MCF 10A (cell line): ENCODE data around the gene ZNF362. TPM values are rescaled to one million over a fixed set of nuclear protein-coding genes. Genes with fewer than 3 reads are reported as not detected.

ENCODE experiments used
- BruUV-seq: library from RNA; stranded (reverse); fragments of 400-500 nt; replicated peaks from 2 replicates; lab custom pipeline; 2021; lab: Mats Ljungman, UMichigan
- CTCF ChIA-PET: fragments of 300-600 bp; sonication (Branson Sonifier 250); formaldehyde crosslinking; extraction: SDS; loops from one replicate; lab custom pipeline; 2021; ENCODE audit warnings: antibody characterized with exemption, inconsistent platforms; lab: Yijun Ruan, JAX
- POLR2A ChIA-PET: fragments of 300-600, 350-650 bp; sonication (Branson Sonifier 250); formaldehyde crosslinking; extraction: SDS; loops from one replicate; lab custom pipeline; 2020; ENCODE audit warnings: antibody characterized with exemption, inconsistent platforms; lab: Yijun Ruan, JAX
- DNase-seq: peaks from one replicate; pipeline ENCODE4 v3.0.0-alpha.2; 2018; ENCODE audit not compliant: unreplicated experiment
- H3K27ac Mint-ChIP-seq: one replicate; pipeline ENCODE4 v1.8.0; 2022; ENCODE audit warnings: mild to moderate bottlenecking, low read depth, mixed read lengths; ENCODE audit not compliant: unreplicated experiment
- H3K27me3 Mint-ChIP-seq: one replicate; pipeline ENCODE4 v1.8.0; 2022; ENCODE audit warnings: mixed read lengths; ENCODE audit not compliant: insufficient read depth, unreplicated experiment
- H3K36me3 Mint-ChIP-seq: one replicate; pipeline ENCODE4 v1.8.0; 2022; ENCODE audit warnings: mild to moderate bottlenecking, moderate library complexity, mixed read lengths; ENCODE audit not compliant: insufficient read depth, unreplicated experiment
- H3K4me1 Mint-ChIP-seq: one replicate; pipeline ENCODE4 v1.8.0; 2022; ENCODE audit warnings: mixed read lengths; ENCODE audit not compliant: insufficient read depth, unreplicated experiment
- H3K4me3 Mint-ChIP-seq: one replicate; pipeline ENCODE4 v1.8.0; 2022; ENCODE audit warnings: mild to moderate bottlenecking, moderate library complexity, mixed read lengths; ENCODE audit not compliant: unreplicated experiment
- H3K9me3 Mint-ChIP-seq: one replicate; pipeline ENCODE4 v1.8.0; 2022; ENCODE audit warnings: mixed read lengths; ENCODE audit not compliant: unreplicated experiment
- intact Hi-C: fragments of 100-400 bp; cut with micrococcal nuclease; formaldehyde crosslinking; loops from 2 replicates; pipeline ENCODE4 v1.14.1; 2022
- total RNA-seq: library from RNA; stranded (reverse); gene quantifications from 2 replicates; pipeline ENCODE4 v1.2.3, GENCODE V29; 2022
- TF ChIP-seq, protein P1 (sequence below): fragments of 200-600 bp; IDR thresholded peaks from one replicate; pipeline ENCODE4 v1.8.0; 2022; ENCODE audit warnings: antibody characterized with exemption, mild to moderate bottlenecking; ENCODE audit not compliant: unreplicated experiment

Gene ZNF362
- total RNA-seq, 1 experiment from 2014 or later = 15.8 TPM

DNA sequence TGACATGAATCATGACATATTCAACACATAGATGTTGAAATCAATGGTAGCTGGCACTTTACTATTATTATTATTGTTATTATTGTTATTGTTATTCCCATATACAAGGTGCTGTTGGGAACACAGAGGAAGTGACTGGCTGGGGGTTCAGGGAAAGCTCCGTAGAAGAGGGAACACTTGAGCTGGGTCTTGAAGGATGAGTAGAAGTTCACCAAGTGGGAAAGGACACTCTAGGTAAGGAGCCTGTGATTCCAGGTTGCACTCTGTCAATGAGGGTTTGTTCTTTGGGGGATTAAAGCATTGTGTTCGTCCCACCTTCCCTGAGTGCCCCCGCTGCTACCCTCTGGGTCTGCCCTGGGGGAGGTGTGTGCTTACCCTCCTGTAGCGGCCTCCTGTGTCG lies 14.1 kb downstream of the ZNF362 start:
- TF ChIP-seq, protein P1, sequence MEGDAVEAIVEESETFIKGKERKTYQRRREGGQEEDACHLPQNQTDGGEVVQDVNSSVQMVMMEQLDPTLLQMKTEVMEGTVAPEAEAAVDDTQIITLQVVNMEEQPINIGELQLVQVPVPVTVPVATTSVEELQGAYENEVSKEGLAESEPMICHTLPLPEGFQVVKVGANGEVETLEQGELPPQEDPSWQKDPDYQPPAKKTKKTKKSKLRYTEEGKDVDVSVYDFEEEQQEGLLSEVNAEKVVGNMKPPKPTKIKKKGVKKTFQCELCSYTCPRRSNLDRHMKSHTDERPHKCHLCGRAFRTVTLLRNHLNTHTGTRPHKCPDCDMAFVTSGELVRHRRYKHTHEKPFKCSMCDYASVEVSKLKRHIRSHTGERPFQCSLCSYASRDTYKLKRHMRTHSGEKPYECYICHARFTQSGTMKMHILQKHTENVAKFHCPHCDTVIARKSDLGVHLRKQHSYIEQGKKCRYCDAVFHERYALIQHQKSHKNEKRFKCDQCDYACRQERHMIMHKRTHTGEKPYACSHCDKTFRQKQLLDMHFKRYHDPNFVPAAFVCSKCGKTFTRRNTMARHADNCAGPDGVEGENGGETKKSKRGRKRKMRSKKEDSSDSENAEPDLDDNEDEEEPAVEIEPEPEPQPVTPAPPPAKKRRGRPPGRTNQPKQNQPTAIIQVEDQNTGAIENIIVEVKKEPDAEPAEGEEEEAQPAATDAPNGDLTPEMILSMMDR = no peak
- intact Hi-C loops = no loop called here

DNA sequence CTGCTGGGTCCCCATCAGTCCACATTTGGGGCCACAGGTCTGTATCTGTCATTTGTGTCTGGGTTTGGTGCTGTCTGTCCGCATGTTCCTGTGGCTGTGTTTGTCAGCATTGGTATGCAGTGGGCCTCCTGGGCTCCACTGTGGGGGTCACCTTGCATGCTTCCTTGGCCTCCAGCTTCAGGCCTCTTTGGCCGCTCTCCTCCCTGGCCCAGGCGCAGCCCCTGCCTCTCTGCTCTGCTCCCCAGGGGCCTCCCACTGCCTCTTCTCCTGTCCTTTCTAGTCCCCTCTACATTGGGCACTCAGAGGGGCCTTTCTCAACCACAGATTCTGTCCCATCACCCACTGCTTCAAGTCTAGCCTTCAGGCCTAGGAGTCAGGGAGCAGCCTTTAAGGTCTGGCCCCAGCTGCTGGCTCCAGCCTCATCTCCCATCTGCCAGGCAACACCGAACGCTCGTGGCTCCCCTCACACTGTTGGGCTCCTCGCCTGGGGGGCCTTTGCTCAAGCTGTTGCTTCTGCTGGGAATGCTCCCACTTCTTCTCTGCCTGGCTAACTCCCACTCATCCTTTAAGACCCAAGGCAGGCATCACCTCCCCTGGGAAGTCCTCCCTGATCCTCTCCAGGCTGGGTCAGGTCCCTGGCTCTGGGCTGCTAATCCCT lies 14.6 kb downstream of the ZNF362 start:
- H3K36me3 Mint-ChIP-seq = no peaks in the 10 kb centered on the region
- no TSS peak for BruUV-seq
- no peaks in the 10 kb centered on the region for H3K9me3 Mint-ChIP-seq
- H3K27me3 Mint-ChIP-seq = no peaks in the 10 kb centered on the region
- intact Hi-C loops = no loop called here
- no peak for DNase-seq
- TF ChIP-seq, protein P1 = no peak
- H3K4me1 Mint-ChIP-seq = peaks cover 7% of the 10 kb centered on the region
- no peak overlapping the region for H3K27ac Mint-ChIP-seq
- H3K4me3 Mint-ChIP-seq = no peak overlapping the region
- CTCF ChIA-PET = interaction anchor here (0.5 to 0.9 kb wide), 3 partner anchors 24 to 362 kb away, joined by 3 to 5 read pairs (median 4); no protein-coding TSS in a partner anchor
- POLR2A ChIA-PET = interaction anchor here (1.0 kb wide), 1 partner anchor 11 kb away, joined by 3 read pairs; no protein-coding TSS in a partner anchor

More for the DNA sequence above, 14.1 kb downstream of the ZNF362 start:
- CTCF ChIA-PET = interaction anchor here (0.5 to 1.1 kb wide), 3 partner anchors 25 to 362 kb away, joined by 3 to 4 read pairs (median 3); no protein-coding TSS in a partner anchor
- Mint-ChIP-seq H3K27ac (no peak overlapping the region), H3K4me1 (peaks cover 7% of the 10 kb centered on the region), H3K9me3 (no peaks in the 10 kb centered on the region), H3K36me3 (no peaks in the 10 kb centered on the region), H3K4me3 (no peak overlapping the region), H3K27me3 (no peaks in the 10 kb centered on the region)
- POLR2A ChIA-PET = interaction anchor here (0.6 to 1.0 kb wide), 2 partner anchors 9 to 11 kb away, joined by 3 read pairs; no protein-coding TSS in a partner anchor
- no peak for DNase-seq
- BruUV-seq = no TSS peak

DNA sequence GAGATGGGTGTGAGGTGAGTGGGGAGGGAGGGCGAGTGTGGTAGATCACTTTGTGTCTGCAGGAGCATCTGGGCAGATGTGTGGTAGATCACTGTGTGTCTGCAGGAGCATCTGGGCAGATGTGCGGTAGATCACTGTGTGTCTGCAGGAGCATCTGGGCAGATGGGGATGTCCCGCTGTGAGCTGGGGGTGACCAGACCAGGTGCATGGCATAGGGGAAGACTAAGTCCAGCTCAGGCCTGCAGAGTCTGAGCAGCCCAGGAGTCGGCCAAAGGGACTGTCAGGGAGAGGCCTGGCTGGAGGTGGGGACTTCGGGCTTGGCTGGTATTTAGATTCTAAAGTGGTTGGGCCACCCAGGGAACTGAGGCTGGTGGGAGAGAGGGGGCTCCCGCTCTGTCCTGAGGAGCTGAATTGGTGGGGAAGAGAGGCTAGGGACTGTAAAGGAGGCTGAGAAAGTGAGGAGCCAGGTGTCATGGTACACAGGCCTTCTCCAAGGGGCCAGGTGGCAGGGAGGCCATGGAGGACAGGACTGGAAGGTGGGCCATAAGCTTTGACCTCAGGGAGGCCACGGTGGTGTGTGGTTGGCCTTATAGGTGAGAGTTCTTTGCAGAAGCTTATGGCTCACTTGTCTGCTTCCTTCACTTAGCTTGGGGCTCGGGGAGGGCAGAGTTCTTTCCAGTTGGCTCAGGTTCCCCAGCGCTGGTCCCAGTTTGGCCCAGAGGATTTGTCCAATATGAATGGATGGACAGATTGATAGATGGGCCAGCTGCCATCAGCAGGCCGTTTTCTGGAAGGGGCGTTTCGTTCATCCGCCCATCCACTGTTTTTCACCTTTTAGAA lies 15.6 kb downstream of the ZNF362 start:
- no TSS peak for BruUV-seq
- H3K4me3 Mint-ChIP-seq = no peak overlapping the region
- no peak overlapping the region for H3K27ac Mint-ChIP-seq
- DNase-seq = no peak
- peaks cover 7% of the 10 kb centered on the region for H3K4me1 Mint-ChIP-seq
- POLR2A ChIA-PET = no interaction called here
- H3K9me3 Mint-ChIP-seq = no peaks in the 10 kb centered on the region
- TF ChIP-seq, protein P1 = no peak
- CTCF ChIA-PET = interaction anchor here (0.5 to 0.9 kb wide), 3 partner anchors 24 to 183 kb away, joined by 3 to 5 read pairs (median 3); no protein-coding TSS in a partner anchor
- intact Hi-C loops = no loop called here
- H3K27me3 Mint-ChIP-seq = no peaks in the 10 kb centered on the region
- peaks cover 6% of the 10 kb centered on the region for H3K36me3 Mint-ChIP-seq

DNA sequence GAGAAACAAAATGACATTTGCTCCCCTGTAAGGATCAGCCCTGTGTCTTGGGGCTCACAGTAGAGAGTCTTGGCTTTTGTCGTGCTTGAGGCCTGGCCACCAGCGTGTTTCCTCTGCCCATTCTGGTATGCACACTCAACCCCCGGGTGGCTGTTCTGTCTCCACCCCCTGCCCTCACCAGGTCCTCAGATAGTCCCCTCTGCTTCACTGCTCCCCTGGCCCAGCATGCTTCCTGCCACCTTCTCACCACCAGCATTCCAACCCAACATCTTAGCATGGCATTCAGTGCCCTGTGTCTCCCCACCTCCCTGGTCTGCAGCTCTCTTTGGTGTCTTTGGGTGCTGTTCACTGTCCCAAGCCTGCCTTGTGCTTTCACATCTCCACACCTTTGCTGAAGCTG lies 16.2 kb downstream of the ZNF362 start:
- H3K9me3 Mint-ChIP-seq = no peaks in the 10 kb centered on the region
- TF ChIP-seq, protein P1 = no peak
- no peaks in the 10 kb centered on the region for H3K27me3 Mint-ChIP-seq
- intact Hi-C loops = no loop called here
- peaks cover 7% of the 10 kb centered on the region for H3K36me3 Mint-ChIP-seq
- no peak overlapping the region for H3K27ac Mint-ChIP-seq
- no TSS peak for BruUV-seq
- H3K4me1 Mint-ChIP-seq = peaks cover 2% of the 10 kb centered on the region
- no peak for DNase-seq
- H3K4me3 Mint-ChIP-seq = no peak overlapping the region
- CTCF ChIA-PET = interaction anchor here (0.8 kb wide), 1 partner anchor 26 kb away, joined by 3 read pairs; no protein-coding TSS in a partner anchor
- POLR2A ChIA-PET = no interaction called here
